IMR-90 (cell line): ENCODE measurements around the gene TRAF3. TPM values are rescaled to one million over a fixed set of nuclear protein-coding genes. Genes with fewer than 3 reads are reported as not detected.

Source experiments
- ATAC-seq: fragments of 200-7000 bp; cut with Tn5 transposase; 2 replicates; pipeline ENCODE4 v1.9.1; 2020; ENCODE audit warnings: low read depth, mild to moderate bottlenecking, moderate library complexity
- BruUV-seq: library from RNA; stranded (reverse); fragments of 400-500 nt; replicated peaks from 2 replicates; lab custom pipeline; 2021; lab: Mats Ljungman, UMichigan
- CTCF ChIA-PET: fragments of 300-600 bp; formaldehyde crosslinking; extraction: SDS; loops from one replicate; lab custom pipeline; 2021; ENCODE audit warnings: antibody characterized with exemption; lab: Yijun Ruan, JAX
- POLR2A ChIA-PET: fragments of 300-600 bp; sonication (Branson Sonifier 250); formaldehyde crosslinking; loops from one replicate; lab custom pipeline; 2022; ENCODE audit warnings: antibody characterized with exemption; ENCODE audit not compliant: unreplicated experiment; lab: Charles Lee
- DNase-seq: peaks from one replicate; pipeline ENCODE4 v3.0.0; 2013
- H2AFZ ChIP-seq: replicated peaks from 2 replicates; pipeline ENCODE3; 2013; ENCODE audit warnings: low read length, mild to moderate bottlenecking; ENCODE audit not compliant: poor library complexity
- H2AK5ac ChIP-seq: 2 replicates; pipeline ENCODE4 v1.6.1; 2013; ENCODE audit warnings: low read depth, low read length, inconsistent platforms
- H2AK9ac ChIP-seq: replicated peaks from 2 replicates; pipeline ENCODE3; 2013; ENCODE audit warnings: mild to moderate bottlenecking, low read depth, low read length, moderate library complexity; ENCODE audit not compliant: poor library complexity
- H2BK120ac ChIP-seq: 2 replicates; pipeline ENCODE4 v1.6.1; 2013; ENCODE audit warnings: low read depth, low read length, inconsistent platforms
- H2BK15ac ChIP-seq: 3 replicates; pipeline ENCODE4 v1.6.1; 2013; ENCODE audit warnings: low read depth, low read length, inconsistent platforms
- H2BK20ac ChIP-seq: 2 replicates; pipeline ENCODE4 v1.6.1; 2013; ENCODE audit warnings: low read depth, mild to moderate bottlenecking, inconsistent platforms, low read length, moderate library complexity
- H2BK5ac ChIP-seq: 2 replicates; pipeline ENCODE4 v1.6.1; 2013; ENCODE audit warnings: mild to moderate bottlenecking, low read depth, low read length, inconsistent platforms; ENCODE audit not compliant: poor library complexity, severe bottlenecking
- H3K14ac ChIP-seq: replicated peaks from 2 replicates; pipeline ENCODE4 v1.6.1; 2013; ENCODE audit warnings: low read depth, low read length, inconsistent platforms
- H3K18ac ChIP-seq: 2 replicates; pipeline ENCODE4 v1.6.1; 2013; ENCODE audit warnings: low read depth, low read length, control low read depth
- H3K23ac ChIP-seq: 2 replicates; pipeline ENCODE4 v1.6.1; 2013; ENCODE audit warnings: low read depth, low read length, inconsistent platforms
- H3K27ac ChIP-seq: 2 replicates; pipeline ENCODE4 v1.5.1; 2013; ENCODE audit warnings: mild to moderate bottlenecking, control low read depth, low read length; ENCODE audit not compliant: insufficient read depth
- H3K27me3 ChIP-seq: 2 replicates; pipeline ENCODE4 v1.6.1; 2013; ENCODE audit warnings: low read length; ENCODE audit not compliant: control insufficient read depth, insufficient read depth
- H3K36me3 ChIP-seq: 2 replicates; pipeline ENCODE4 v1.6.1; 2013; ENCODE audit warnings: low read length, mixed read lengths; ENCODE audit not compliant: control insufficient read depth, insufficient read depth
- H3K4ac ChIP-seq: 2 replicates; pipeline ENCODE4 v1.6.1; 2013; ENCODE audit warnings: low read depth, low read length, inconsistent platforms
- H3K4me1 ChIP-seq: 2 replicates; pipeline ENCODE4 v1.6.1; 2013; ENCODE audit warnings: low read length, mixed read lengths; ENCODE audit not compliant: control insufficient read depth, insufficient read depth
- H3K4me2 ChIP-seq: 2 replicates; pipeline ENCODE4 v1.6.1; 2013; ENCODE audit warnings: low read depth, mild to moderate bottlenecking, control low read depth, low read length, moderate library complexity
- H3K4me3 ChIP-seq: 2 replicates; pipeline ENCODE4 v1.5.1; 2013; ENCODE audit warnings: low read depth, mild to moderate bottlenecking, control low read depth, low read length, moderate library complexity; ENCODE audit not compliant: insufficient read depth
- H3K56ac ChIP-seq: 2 replicates; pipeline ENCODE4 v1.6.1; 2013; ENCODE audit warnings: low read length, inconsistent platforms; ENCODE audit not compliant: insufficient read depth; ENCODE audit errors: extremely low read depth
- H3K79me1 ChIP-seq, 2 experiments: 2 replicates each; pipeline ENCODE4 v1.6.1; 2013; ENCODE audit warnings: low read length in 2 of 2, inconsistent platforms in 1 of 2, low read depth in 1 of 2
- H3K9ac ChIP-seq: 2 replicates; pipeline ENCODE4 v1.6.1; 2013; ENCODE audit warnings: low read depth, low read length, control low read depth
- H3K9me1 ChIP-seq: 2 replicates; pipeline ENCODE4 v1.6.1; 2013; ENCODE audit warnings: low read length, inconsistent platforms; ENCODE audit not compliant: insufficient read depth
- H3K9me3 ChIP-seq: 2 replicates; pipeline ENCODE4 v1.6.1; 2013; ENCODE audit warnings: low read length; ENCODE audit not compliant: control insufficient read depth, insufficient read depth
- H4K20me1 ChIP-seq: 2 replicates; pipeline ENCODE4 v1.6.1; 2013; ENCODE audit warnings: low read length, inconsistent platforms; ENCODE audit not compliant: insufficient read depth
- H4K5ac ChIP-seq: 2 replicates; pipeline ENCODE4 v1.6.1; 2013; ENCODE audit warnings: mild to moderate bottlenecking, low read depth, low read length, control low read depth
- H4K8ac ChIP-seq, 2 experiments: 2 replicates each; pipeline ENCODE4 v1.6.1; 2013; ENCODE audit warnings: low read depth in 2 of 2, low read length in 2 of 2, control low read depth in 1 of 2, inconsistent platforms in 1 of 2
- H4K91ac ChIP-seq: 2 replicates; pipeline ENCODE4 v1.6.1; 2013; ENCODE audit warnings: low read depth, low read length, inconsistent platforms; ENCODE audit not compliant: insufficient read depth
- CEBPB ChIP-seq: IDR thresholded peaks from 2 replicates; pipeline ENCODE4 v1.6.1; 2012; ENCODE audit warnings: low read depth, low read length, improper control_type of control experiment
- MAFK ChIP-seq: IDR thresholded peaks from 2 replicates; pipeline ENCODE4 v1.6.1; 2012; ENCODE audit warnings: low read depth, low read length, improper control_type of control experiment
- RAD21 ChIP-seq: IDR thresholded peaks from 2 replicates; pipeline ENCODE4 v1.6.1; 2012; ENCODE audit warnings: low read length, improper control_type of control experiment
- WGBS, 2 experiments: methylation state at CpG; one replicate each; pipeline versions ENCODE4 v1.1.5 to v1.1.7; 2013; ENCODE audit warnings: missing lambda C conversion rate in 2 of 2; ENCODE audit not compliant: insufficient read length in 1 of 2; ENCODE audit errors: extremely low coverage in 2 of 2; 5-methylcytosine and 5-hydroxymethylcytosine counted together
- dilution Hi-C: fragments of 300-500 bp; cut with HindIII; formaldehyde crosslinking; loops from one replicate; pipeline ENCODE4 v1.14.3; 2018; ENCODE audit warnings: low sequenced_read_pairs; ENCODE audit not compliant: unreplicated experiment
- in situ Hi-C: fragments of 300-500 bp; cut with MboI; formaldehyde crosslinking; loops from 3 replicates; pipeline ENCODE4 v1.14.3; 2019; ENCODE audit warnings: low sequenced_read_pairs, inconsistent platforms, mixed read lengths
- intact Hi-C: fragments of 100-400 bp; cut with micrococcal nuclease; formaldehyde crosslinking; loops from 2 replicates; pipeline ENCODE4 v1.10.0; 2022
- polyA plus RNA-seq, 3 experiments: library from polyadenylated mRNA; depleted of rRNA; stranded (reverse); fragments of >200 nt; gene quantifications; 2 replicates each; pipeline ENCODE4 v1.2.3, GENCODE V29; 2012; ENCODE audit warnings: low replicate concordance in 1 of 3
- total RNA-seq: library from RNA; depleted of rRNA; stranded (reverse); fragments of >200 nt; gene quantifications from 2 replicates; pipeline ENCODE4 v1.2.3, GENCODE V29; 2012

TRAF3 gene
- total and polyA plus RNA-seq, 2 of the 4 experiments (the other 2 are of a cell fraction) = 21.2 to 25.3 TPM

DNA sequence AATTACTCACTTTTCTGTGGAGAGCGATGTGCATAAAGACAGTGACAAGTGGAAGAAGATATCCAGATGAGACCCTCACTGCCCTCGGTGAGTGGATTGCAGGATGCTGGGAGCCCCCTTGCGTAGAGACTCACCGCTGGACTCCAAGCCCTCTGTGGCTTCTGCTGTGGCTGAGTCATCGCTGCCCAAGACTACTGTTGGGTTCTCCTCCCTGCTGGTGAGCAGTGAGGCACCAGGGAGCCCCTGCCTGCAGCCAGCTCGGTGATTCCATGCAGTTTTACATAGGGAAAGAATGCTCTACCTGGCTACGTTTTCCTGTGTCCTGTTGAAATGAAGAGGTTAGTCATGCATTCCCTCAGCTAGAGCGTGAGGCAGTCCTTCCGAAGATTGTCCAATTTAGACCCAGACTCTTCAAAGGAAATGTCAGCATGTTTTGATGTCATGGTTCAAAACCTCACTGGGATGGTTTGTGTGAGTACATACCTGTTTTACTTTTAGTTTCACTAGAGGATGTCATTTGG, 28.2 kb downstream of the TRAF3 start:
- TF ChIP-seq CEBPB (no peak), MAFK (no peak), RAD21 (0 out of 2 replicates have a peak, but pooled peaks have one; percentile 18)
- in situ Hi-C loops = no loop called here
- WGBS, 2 experiments = no CpG with 5 or more reads among the region's 9 CpGs
- no peak overlapping the region for H2AK5ac ChIP-seq
- H4K20me1 ChIP-seq = peaks cover 54% of the 10 kb centered on the region
- POLR2A ChIA-PET = no interaction called here
- no peak overlapping the region for H2BK15ac ChIP-seq
- no peak overlapping the region for H3K27ac ChIP-seq
- no peak overlapping the region for H3K18ac ChIP-seq
- intact Hi-C loops = no loop called here
- no peak overlapping the region for H3K4ac ChIP-seq
- H3K4me1 ChIP-seq = peaks cover 3% of the 10 kb centered on the region
- H2BK20ac ChIP-seq = no peak overlapping the region
- H4K8ac ChIP-seq = no peak overlapping the region
- no peak overlapping the region for H3K23ac ChIP-seq
- no peak overlapping the region for H2BK120ac ChIP-seq
- ATAC-seq (peak; percentile 83), DNase-seq (peak; percentile 70)
- H3K36me3 ChIP-seq = no peaks in the 10 kb centered on the region
- no peak overlapping the region for H2AK9ac ChIP-seq
- H3K27me3 ChIP-seq = no peaks in the 10 kb centered on the region
- no peak overlapping the region for H2AFZ ChIP-seq
- H4K5ac ChIP-seq = no peak overlapping the region
- dilution Hi-C loops = no loop called here
- no peak overlapping the region for H4K91ac ChIP-seq
- H3K9me1 ChIP-seq = peaks cover 25% of the 10 kb centered on the region
- no peak overlapping the region for H3K4me2 ChIP-seq
- peaks cover 39 to 72% of the 10 kb centered on the region in 2 experiments for H3K79me1 ChIP-seq
- BruUV-seq = no TSS peak
- CTCF ChIA-PET = no interaction called here
- no peak overlapping the region for H2BK5ac ChIP-seq
- H3K56ac ChIP-seq = no peak overlapping the region
- no peak overlapping the region for H3K14ac ChIP-seq
- H3K9me3 ChIP-seq = no peaks in the 10 kb centered on the region
- no peak overlapping the region for H3K4me3 ChIP-seq
- no peak overlapping the region for H3K9ac ChIP-seq
